GM19468 (cell line): ENCODE results near the gene AFF3.

Experiments
- ATAC-seq: cut with Tn5 transposase; IDR thresholded peaks from one replicate; pipeline ENCODE4 v1.9.1; 2021; ENCODE audit warnings: mild to moderate bottlenecking, moderate library complexity, moderate number of reproducible peaks; ENCODE audit not compliant: unreplicated experiment; ENCODE audit errors: extremely low read depth

Gene AFF3

GRCh38 chr2:99867770-99868169, 274.6 kb downstream of the AFF3 start:
- ATAC-seq = no peak

GRCh38 chr2:99865818-99866676, 276.3 kb downstream of the AFF3 start:
- no peak for ATAC-seq

- no peak for ATAC-seq
Measured at GRCh38 chr2:99864561-99865553, 277.5 kb downstream of the AFF3 start.

- ATAC-seq = no peak
Measured at GRCh38 chr2:99863903-99864270, 278.5 kb downstream of the AFF3 start.

GRCh38 chr2:99863236-99863902, 279.0 kb downstream of the AFF3 start:
- ATAC-seq = no peak

- ATAC-seq = no peak
Measured at GRCh38 chr2:99862566-99862965, 279.8 kb downstream of the AFF3 start.

GRCh38 chr2:99861376-99861760, 281.0 kb downstream of the AFF3 start:
- ATAC-seq = no peak

- no peak for ATAC-seq
Measured at GRCh38 chr2:99860720-99861375, 281.5 kb downstream of the AFF3 start.

- ATAC-seq = no peak
Measured at GRCh38 chr2:99858951-99859596, 283.3 kb downstream of the AFF3 start.

- no peak for ATAC-seq
Measured at GRCh38 chr2:99857867-99858444, 284.4 kb downstream of the AFF3 start.

- ATAC-seq = no peak
Measured at GRCh38 chr2:99857372-99857771, 285.0 kb downstream of the AFF3 start.

GRCh38 chr2:99856119-99856518, 286.3 kb downstream of the AFF3 start:
- ATAC-seq = no peak

- ATAC-seq = no peak
Measured at GRCh38 chr2:99854236-99854852, 288.0 kb downstream of the AFF3 start.

GRCh38 chr2:99852956-99853355, 289.4 kb downstream of the AFF3 start:
- ATAC-seq = no peak

- ATAC-seq = no peak
Measured at GRCh38 chr2:99852376-99852934, 289.9 kb downstream of the AFF3 start.

GRCh38 chr2:99851811-99852210, 290.6 kb downstream of the AFF3 start:
- no peak for ATAC-seq

- no peak for ATAC-seq
Measured at GRCh38 chr2:99851089-99851488, 291.3 kb downstream of the AFF3 start.

GRCh38 chr2:99850084-99850710, 292.2 kb downstream of the AFF3 start:
- ATAC-seq = no peak
